SK-N-SH (cell line): ENCODE measurements around the gene GNG4.

Source experiments
- EP300 ChIP-seq, 2 experiments: IDR thresholded peaks; 2 replicates each; pipeline versions ENCODE4 v1.4.0 to v1.6.1; 2012; ENCODE audit warnings: borderline replicate concordance in 1 of 2, low read depth in 1 of 2, low read length in 1 of 2
- EZH2phosphoT487 ChIP-seq: fragments of 200-600 bp; sonication (generic); IDR thresholded peaks from 2 replicates; pipeline ENCODE4 v1.6.1; 2017; ENCODE audit warnings: low read depth, mixed run types, mild to moderate bottlenecking, antibody characterized with exemption, moderate library complexity, borderline replicate concordance
- MEF2A ChIP-seq: IDR thresholded peaks from 2 replicates; pipeline ENCODE4 v1.4.0; 2012; ENCODE audit warnings: low read depth, borderline replicate concordance
- NRF1 ChIP-seq: IDR thresholded peaks from 2 replicates; pipeline ENCODE4 v1.6.1; 2012; ENCODE audit warnings: low read depth, mild to moderate bottlenecking, low read length
- POLR2AphosphoS5 ChIP-seq: IDR thresholded peaks from 2 replicates; pipeline ENCODE4 v1.6.1; 2012; ENCODE audit warnings: low read depth, low read length
- RAD21 ChIP-seq: IDR thresholded peaks from 2 replicates; pipeline ENCODE4 v1.6.1; 2012; ENCODE audit warnings: mild to moderate bottlenecking, low read length
- RFX5 ChIP-seq: IDR thresholded peaks from 2 replicates; pipeline ENCODE4 v1.6.1; 2012; ENCODE audit warnings: mild to moderate bottlenecking, improper control_type of control experiment, low read length
- SMC3 ChIP-seq: IDR thresholded peaks from 2 replicates; pipeline ENCODE4 v1.6.1; 2012; ENCODE audit warnings: low read depth, low read length, improper control_type of control experiment
- TAF1 ChIP-seq: IDR thresholded peaks from 2 replicates; pipeline ENCODE4 v1.6.1; 2012; ENCODE audit warnings: low read depth, mild to moderate bottlenecking, low read length, moderate library complexity, borderline replicate concordance
- TCF12 ChIP-seq: IDR thresholded peaks from 2 replicates; pipeline ENCODE4 v1.4.0; 2012
- TEAD4 ChIP-seq: IDR thresholded peaks from 2 replicates; pipeline ENCODE4 v1.4.0; 2012; ENCODE audit warnings: mild to moderate bottlenecking, borderline replicate concordance; ENCODE audit not compliant: insufficient read depth
- YY1 ChIP-seq: IDR thresholded peaks from 2 replicates; pipeline ENCODE4 v1.4.0; 2012; ENCODE audit warnings: low read depth, mild to moderate bottlenecking
- TF ChIP-seq, protein P1 (sequence below): fragments of 200-600 bp; sonication (generic); IDR thresholded peaks from 2 replicates; pipeline ENCODE4 v1.6.1; 2017; ENCODE audit warnings: antibody characterized with exemption, mild to moderate bottlenecking, moderate library complexity
- TF ChIP-seq, protein P2 (sequence below): IDR thresholded peaks from 2 replicates; pipeline ENCODE4 v1.6.1; 2012; ENCODE audit warnings: mild to moderate bottlenecking, low read depth, low read length, moderate library complexity

DNA sequence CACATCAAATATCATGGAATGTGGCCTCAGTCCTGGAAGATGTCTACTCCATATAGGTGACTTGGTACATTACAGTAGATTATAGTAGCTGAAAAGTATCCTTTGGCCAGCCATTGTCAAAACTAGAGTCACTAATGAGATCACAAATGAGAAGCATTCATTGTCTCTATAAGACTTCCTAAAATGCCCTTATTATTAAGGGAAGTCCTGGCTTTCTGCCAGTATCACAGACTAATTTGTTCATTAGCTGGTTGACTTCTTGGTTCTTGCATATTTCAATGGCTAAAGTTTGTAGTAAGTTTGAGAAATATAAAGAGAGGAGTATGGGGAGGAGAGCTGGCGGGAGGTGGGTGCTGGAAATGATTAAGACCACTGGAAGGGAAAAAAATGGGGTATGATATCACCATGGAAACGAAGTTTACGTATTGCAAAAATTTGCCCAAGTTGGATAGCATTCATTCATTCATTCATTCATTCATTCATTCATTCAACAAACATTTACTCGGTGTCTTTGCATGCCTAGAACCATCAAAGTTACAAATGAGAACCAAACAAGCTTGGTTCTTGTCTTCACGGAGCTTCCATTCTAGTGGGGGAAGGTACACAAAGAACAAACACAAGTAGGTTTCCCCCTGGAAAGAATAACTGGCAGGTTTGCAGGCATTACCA, 133.6 kb downstream of the GNG4 start:
- TF ChIP-seq, protein P1, sequence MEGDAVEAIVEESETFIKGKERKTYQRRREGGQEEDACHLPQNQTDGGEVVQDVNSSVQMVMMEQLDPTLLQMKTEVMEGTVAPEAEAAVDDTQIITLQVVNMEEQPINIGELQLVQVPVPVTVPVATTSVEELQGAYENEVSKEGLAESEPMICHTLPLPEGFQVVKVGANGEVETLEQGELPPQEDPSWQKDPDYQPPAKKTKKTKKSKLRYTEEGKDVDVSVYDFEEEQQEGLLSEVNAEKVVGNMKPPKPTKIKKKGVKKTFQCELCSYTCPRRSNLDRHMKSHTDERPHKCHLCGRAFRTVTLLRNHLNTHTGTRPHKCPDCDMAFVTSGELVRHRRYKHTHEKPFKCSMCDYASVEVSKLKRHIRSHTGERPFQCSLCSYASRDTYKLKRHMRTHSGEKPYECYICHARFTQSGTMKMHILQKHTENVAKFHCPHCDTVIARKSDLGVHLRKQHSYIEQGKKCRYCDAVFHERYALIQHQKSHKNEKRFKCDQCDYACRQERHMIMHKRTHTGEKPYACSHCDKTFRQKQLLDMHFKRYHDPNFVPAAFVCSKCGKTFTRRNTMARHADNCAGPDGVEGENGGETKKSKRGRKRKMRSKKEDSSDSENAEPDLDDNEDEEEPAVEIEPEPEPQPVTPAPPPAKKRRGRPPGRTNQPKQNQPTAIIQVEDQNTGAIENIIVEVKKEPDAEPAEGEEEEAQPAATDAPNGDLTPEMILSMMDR = no peak
- TF ChIP-seq EZH2phosphoT487 = no peak
- no peak for TF ChIP-seq POLR2AphosphoS5
- TF ChIP-seq, protein P2, sequence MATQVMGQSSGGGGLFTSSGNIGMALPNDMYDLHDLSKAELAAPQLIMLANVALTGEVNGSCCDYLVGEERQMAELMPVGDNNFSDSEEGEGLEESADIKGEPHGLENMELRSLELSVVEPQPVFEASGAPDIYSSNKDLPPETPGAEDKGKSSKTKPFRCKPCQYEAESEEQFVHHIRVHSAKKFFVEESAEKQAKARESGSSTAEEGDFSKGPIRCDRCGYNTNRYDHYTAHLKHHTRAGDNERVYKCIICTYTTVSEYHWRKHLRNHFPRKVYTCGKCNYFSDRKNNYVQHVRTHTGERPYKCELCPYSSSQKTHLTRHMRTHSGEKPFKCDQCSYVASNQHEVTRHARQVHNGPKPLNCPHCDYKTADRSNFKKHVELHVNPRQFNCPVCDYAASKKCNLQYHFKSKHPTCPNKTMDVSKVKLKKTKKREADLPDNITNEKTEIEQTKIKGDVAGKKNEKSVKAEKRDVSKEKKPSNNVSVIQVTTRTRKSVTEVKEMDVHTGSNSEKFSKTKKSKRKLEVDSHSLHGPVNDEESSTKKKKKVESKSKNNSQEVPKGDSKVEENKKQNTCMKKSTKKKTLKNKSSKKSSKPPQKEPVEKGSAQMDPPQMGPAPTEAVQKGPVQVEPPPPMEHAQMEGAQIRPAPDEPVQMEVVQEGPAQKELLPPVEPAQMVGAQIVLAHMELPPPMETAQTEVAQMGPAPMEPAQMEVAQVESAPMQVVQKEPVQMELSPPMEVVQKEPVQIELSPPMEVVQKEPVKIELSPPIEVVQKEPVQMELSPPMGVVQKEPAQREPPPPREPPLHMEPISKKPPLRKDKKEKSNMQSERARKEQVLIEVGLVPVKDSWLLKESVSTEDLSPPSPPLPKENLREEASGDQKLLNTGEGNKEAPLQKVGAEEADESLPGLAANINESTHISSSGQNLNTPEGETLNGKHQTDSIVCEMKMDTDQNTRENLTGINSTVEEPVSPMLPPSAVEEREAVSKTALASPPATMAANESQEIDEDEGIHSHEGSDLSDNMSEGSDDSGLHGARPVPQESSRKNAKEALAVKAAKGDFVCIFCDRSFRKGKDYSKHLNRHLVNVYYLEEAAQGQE = no peak
- no peak for TF ChIP-seq SMC3
- no peak for TF ChIP-seq MEF2A
- no peak for TF ChIP-seq RAD21
- TF ChIP-seq TEAD4 = no peak
- TF ChIP-seq EP300 (IDR thresholded peaks at IDR 0.05; ENCODE audit: borderline replicate concordance in 1 of 2, low read depth in 1 of 2, low read length in 1 of 2) = no peak
- TF ChIP-seq TCF12 = no peak
- TF ChIP-seq TAF1 = no peak
- no peak for TF ChIP-seq RFX5
- TF ChIP-seq NRF1 = no peak
- no peak for TF ChIP-seq YY1
